MCF 10A (cell line): ENCODE results near the gene RUBCN. TPM values are rescaled to one million over a fixed set of nuclear protein-coding genes. Genes with fewer than 3 reads are reported as not detected.
A peak's percentile ranks its signal among the peaks of the same experiment; 100 is the strongest.

ENCODE experiments used
- BruUV-seq: library from RNA; stranded (reverse); fragments of 400-500 nt; replicated peaks from 2 replicates; lab custom pipeline; 2021; lab: Mats Ljungman, UMichigan
- CTCF ChIA-PET: fragments of 300-600 bp; sonication (Branson Sonifier 250); formaldehyde crosslinking; extraction: SDS; loops from one replicate; lab custom pipeline; 2021; ENCODE audit warnings: antibody characterized with exemption, inconsistent platforms; lab: Yijun Ruan, JAX
- POLR2A ChIA-PET: fragments of 300-600, 350-650 bp; sonication (Branson Sonifier 250); formaldehyde crosslinking; extraction: SDS; loops from one replicate; lab custom pipeline; 2020; ENCODE audit warnings: antibody characterized with exemption, inconsistent platforms; lab: Yijun Ruan, JAX
- DNase-seq: peaks from one replicate; pipeline ENCODE4 v3.0.0-alpha.2; 2018; ENCODE audit not compliant: unreplicated experiment
- H3K27ac Mint-ChIP-seq: one replicate; pipeline ENCODE4 v1.8.0; 2022; ENCODE audit warnings: mild to moderate bottlenecking, low read depth, mixed read lengths; ENCODE audit not compliant: unreplicated experiment
- H3K27me3 Mint-ChIP-seq: one replicate; pipeline ENCODE4 v1.8.0; 2022; ENCODE audit warnings: mixed read lengths; ENCODE audit not compliant: insufficient read depth, unreplicated experiment
- H3K36me3 Mint-ChIP-seq: one replicate; pipeline ENCODE4 v1.8.0; 2022; ENCODE audit warnings: mild to moderate bottlenecking, moderate library complexity, mixed read lengths; ENCODE audit not compliant: insufficient read depth, unreplicated experiment
- H3K4me1 Mint-ChIP-seq: one replicate; pipeline ENCODE4 v1.8.0; 2022; ENCODE audit warnings: mixed read lengths; ENCODE audit not compliant: insufficient read depth, unreplicated experiment
- H3K4me3 Mint-ChIP-seq: one replicate; pipeline ENCODE4 v1.8.0; 2022; ENCODE audit warnings: mild to moderate bottlenecking, moderate library complexity, mixed read lengths; ENCODE audit not compliant: unreplicated experiment
- H3K9me3 Mint-ChIP-seq: one replicate; pipeline ENCODE4 v1.8.0; 2022; ENCODE audit warnings: mixed read lengths; ENCODE audit not compliant: unreplicated experiment
- CTCF ChIP-seq: fragments of 200-600 bp; IDR thresholded peaks from one replicate; pipeline ENCODE4 v1.8.0; 2022; ENCODE audit warnings: antibody characterized with exemption, mild to moderate bottlenecking; ENCODE audit not compliant: unreplicated experiment
- intact Hi-C: fragments of 100-400 bp; cut with micrococcal nuclease; formaldehyde crosslinking; loops from 2 replicates; pipeline ENCODE4 v1.14.1; 2022
- total RNA-seq: library from RNA; stranded (reverse); gene quantifications from 2 replicates; pipeline ENCODE4 v1.2.3, GENCODE V29; 2022

Gene RUBCN
- total RNA-seq, 1 experiment from 2014 or later = 29.9 TPM

- Mint-ChIP-seq H3K4me3 (no peak overlapping the region), H3K27ac (peak overlapping the region; percentile 61), H3K4me1 (peaks cover 26% of the 10 kb centered on the region), H3K36me3 (no peaks in the 10 kb centered on the region), H3K9me3 (no peaks in the 10 kb centered on the region), H3K27me3 (no peaks in the 10 kb centered on the region)
- DNase-seq = peak; percentile 12
- ChIA-PET POLR2A (interaction anchor here (0.6 to 1.6 kb wide), 14 partner anchors 15 to 532 kb away, joined by 3 to 10 read pairs (median 4); partner anchors contain the start of genes LRCH3 and RUBCN), CTCF (interaction anchor here (1.0 to 1.3 kb wide), 3 partner anchors 12 to 103 kb away, joined by 3 to 5 read pairs (median 4); no protein-coding TSS in a partner anchor)
- TSS peak; percentile 4 for BruUV-seq
- intact Hi-C loops = no loop called here
- TF ChIP-seq CTCF = no peak
These were observed 16.6 kb upstream of the RUBCN start for GRCh38 chr3:197753263-197753662.

DNA sequence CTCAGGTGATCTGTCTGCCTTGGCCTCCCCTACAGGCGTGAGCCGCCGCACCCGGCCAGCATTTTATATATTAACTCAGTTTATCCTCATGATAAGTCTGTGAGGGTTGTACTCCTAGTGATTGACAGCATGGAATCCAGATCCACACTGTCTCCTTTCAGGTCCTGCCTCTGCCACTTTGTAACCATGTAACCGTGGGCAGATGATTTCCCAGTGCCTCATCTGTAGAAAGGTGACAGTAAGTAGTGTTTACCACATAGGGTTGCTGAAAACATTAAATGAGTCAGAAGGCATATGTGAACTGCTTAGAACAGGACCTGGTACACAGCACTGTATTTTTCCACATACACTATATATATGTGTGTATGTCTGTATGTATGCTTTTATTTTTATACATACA is 15.4 kb upstream of the RUBCN start:
- TF ChIP-seq CTCF = no peak
- POLR2A ChIA-PET = interaction anchor here (4.0 to 7.1 kb wide), 3 partner anchors 16 to 41 kb away, joined by 26 to 76 read pairs (median 55); partner anchors contain the start of genes LRCH3 and RUBCN
- Mint-ChIP-seq H3K36me3 (no peaks in the 10 kb centered on the region), H3K27ac (peak overlapping the region; percentile 61), H3K4me3 (peak overlapping the region; percentile 98), H3K27me3 (no peaks in the 10 kb centered on the region), H3K9me3 (no peaks in the 10 kb centered on the region), H3K4me1 (peaks cover 27% of the 10 kb centered on the region)
- intact Hi-C loops = no loop called here
- BruUV-seq = no TSS peak
- DNase-seq = no peak
- CTCF ChIA-PET = no interaction called here

- H3K4me1 Mint-ChIP-seq = peaks cover 30% of the 10 kb centered on the region
- no peak for TF ChIP-seq CTCF
- no peaks in the 10 kb centered on the region for H3K36me3 Mint-ChIP-seq
- H3K27ac Mint-ChIP-seq = peak overlapping the region; percentile 85
- peak overlapping the region; percentile 98 for H3K4me3 Mint-ChIP-seq
- POLR2A ChIA-PET = interaction anchor here (0.7 to 7.1 kb wide), 17 partner anchors 15 to 210 kb away, joined by 3 to 76 read pairs (median 4); partner anchors contain the start of genes LRCH3 and RUBCN
- BruUV-seq = TSS peak; percentile 78
- DNase-seq = peak; percentile 52
- intact Hi-C loops = loop anchor here (2.0 kb wide), 2 partner anchors 20 to 38 kb away; no protein-coding TSS in a partner anchor
- H3K9me3 Mint-ChIP-seq = no peaks in the 10 kb centered on the region
- H3K27me3 Mint-ChIP-seq = no peaks in the 10 kb centered on the region
- CTCF ChIA-PET = interaction anchor here (0.6 to 1.1 kb wide), 2 partner anchors 34 to 39 kb away, joined by 3 to 4 read pairs; no protein-coding TSS in a partner anchor
These were observed 14.4 kb upstream of the RUBCN start for GRCh38 chr3:197750858-197751737.

DNA sequence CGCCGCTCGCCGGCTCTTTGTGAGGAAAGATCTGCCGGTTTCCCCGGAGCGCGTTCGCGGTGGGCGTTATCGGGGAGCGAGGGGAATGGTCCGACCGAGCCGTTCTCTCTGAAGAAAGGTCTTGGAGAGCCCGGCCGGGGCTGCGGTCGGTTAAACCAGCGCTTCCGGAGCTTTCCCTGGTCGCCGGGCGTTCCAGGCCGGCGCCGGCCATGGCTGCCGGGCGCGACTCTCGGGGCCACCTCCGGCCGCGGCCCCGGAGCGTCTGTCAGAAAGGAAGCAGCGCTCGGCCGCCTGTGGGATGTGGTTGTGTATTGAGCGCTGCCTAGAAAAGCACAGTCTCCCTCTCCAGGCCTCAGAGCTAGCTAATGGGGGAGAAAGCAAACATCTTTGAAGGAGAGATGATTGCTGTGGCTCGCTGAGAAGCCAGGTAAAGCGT is 13.7 kb upstream of the RUBCN start:
- no peak for TF ChIP-seq CTCF
- ChIA-PET CTCF (interaction anchor here (0.6 to 1.1 kb wide), 2 partner anchors 31 to 38 kb away, joined by 3 read pairs; no protein-coding TSS in a partner anchor), POLR2A (interaction anchor here (0.9 to 7.1 kb wide), 14 partner anchors 14 to 200 kb away, joined by 3 to 76 read pairs (median 5); partner anchors contain the start of genes LRCH3 and RUBCN)
- Mint-ChIP-seq H3K4me3 (peak overlapping the region; percentile 98), H3K27ac (peak overlapping the region; percentile 85), H3K9me3 (no peaks in the 10 kb centered on the region), H3K36me3 (peaks cover 3% of the 10 kb centered on the region), H3K27me3 (no peaks in the 10 kb centered on the region), H3K4me1 (peaks cover 30% of the 10 kb centered on the region)
- peak; percentile 64 for DNase-seq
- intact Hi-C loops = loop anchor here (2.0 kb wide), 2 partner anchors 20 to 38 kb away; no protein-coding TSS in a partner anchor
- no TSS peak for BruUV-seq
